ENCODE measurements around the gene TSPAN32.

The TSPAN32 gene

DNA sequence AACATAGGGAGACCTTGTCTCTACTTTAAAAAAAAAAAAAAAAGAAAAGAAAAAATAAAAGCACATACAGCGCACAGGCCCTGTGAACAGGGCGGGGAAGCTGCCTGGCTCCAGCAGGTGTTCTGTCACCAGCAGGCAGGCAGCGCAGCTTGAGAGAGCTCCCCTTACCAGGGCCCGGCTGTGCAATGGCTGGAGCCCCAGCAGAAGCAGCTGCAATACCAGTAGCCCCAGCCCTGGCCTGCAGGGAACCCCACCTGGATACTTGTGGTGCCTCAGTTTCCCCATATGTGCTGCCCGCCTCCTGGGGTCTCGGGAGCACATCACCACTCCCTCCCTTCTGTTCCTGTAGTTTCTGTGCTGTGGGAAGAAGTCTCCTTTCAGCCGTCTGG is 12.3 kb downstream of the TSPAN32 start:
- no peak for TF ChIP-seq NFIC (IDR thresholded peaks at IDR 0.05)
- no peak for TF ChIP-seq TEAD4 (IDR thresholded peaks at IDR 0.05)
- TF ChIP-seq CREB1 (IDR thresholded peaks at IDR 0.05; ENCODE audit: low read depth): no peak
- TF ChIP-seq EP300 (IDR thresholded peaks at IDR 0.05; ENCODE audit: borderline replicate concordance): no peak
- no peak for TF ChIP-seq TCF12 (IDR thresholded peaks at IDR 0.05; ENCODE audit: low read depth)
- no peak for TF ChIP-seq YY1 (IDR thresholded peaks at IDR 0.05; ENCODE audit: low read depth)
- TF ChIP-seq TAF1 (IDR thresholded peaks at IDR 0.05; ENCODE audit: low read depth): no peak
- no peak for TF ChIP-seq EGR1 (IDR thresholded peaks at IDR 0.05)
- TF ChIP-seq, protein P1, sequence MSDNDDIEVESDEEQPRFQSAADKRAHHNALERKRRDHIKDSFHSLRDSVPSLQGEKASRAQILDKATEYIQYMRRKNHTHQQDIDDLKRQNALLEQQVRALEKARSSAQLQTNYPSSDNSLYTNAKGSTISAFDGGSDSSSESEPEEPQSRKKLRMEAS (IDR thresholded peaks at IDR 0.05): no peak
- TF ChIP-seq, protein P2, sequence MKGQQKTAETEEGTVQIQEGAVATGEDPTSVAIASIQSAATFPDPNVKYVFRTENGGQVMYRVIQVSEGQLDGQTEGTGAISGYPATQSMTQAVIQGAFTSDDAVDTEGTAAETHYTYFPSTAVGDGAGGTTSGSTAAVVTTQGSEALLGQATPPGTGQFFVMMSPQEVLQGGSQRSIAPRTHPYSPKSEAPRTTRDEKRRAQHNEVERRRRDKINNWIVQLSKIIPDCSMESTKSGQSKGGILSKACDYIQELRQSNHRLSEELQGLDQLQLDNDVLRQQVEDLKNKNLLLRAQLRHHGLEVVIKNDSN (IDR thresholded peaks at IDR 0.05): no peak
- TF ChIP-seq CEBPB (IDR thresholded peaks at IDR 0.05): no peak
- TF ChIP-seq FOXM1 (IDR thresholded peaks at IDR 0.05; ENCODE audit: borderline replicate concordance, low read depth): no peak
- TF ChIP-seq, protein P3, sequence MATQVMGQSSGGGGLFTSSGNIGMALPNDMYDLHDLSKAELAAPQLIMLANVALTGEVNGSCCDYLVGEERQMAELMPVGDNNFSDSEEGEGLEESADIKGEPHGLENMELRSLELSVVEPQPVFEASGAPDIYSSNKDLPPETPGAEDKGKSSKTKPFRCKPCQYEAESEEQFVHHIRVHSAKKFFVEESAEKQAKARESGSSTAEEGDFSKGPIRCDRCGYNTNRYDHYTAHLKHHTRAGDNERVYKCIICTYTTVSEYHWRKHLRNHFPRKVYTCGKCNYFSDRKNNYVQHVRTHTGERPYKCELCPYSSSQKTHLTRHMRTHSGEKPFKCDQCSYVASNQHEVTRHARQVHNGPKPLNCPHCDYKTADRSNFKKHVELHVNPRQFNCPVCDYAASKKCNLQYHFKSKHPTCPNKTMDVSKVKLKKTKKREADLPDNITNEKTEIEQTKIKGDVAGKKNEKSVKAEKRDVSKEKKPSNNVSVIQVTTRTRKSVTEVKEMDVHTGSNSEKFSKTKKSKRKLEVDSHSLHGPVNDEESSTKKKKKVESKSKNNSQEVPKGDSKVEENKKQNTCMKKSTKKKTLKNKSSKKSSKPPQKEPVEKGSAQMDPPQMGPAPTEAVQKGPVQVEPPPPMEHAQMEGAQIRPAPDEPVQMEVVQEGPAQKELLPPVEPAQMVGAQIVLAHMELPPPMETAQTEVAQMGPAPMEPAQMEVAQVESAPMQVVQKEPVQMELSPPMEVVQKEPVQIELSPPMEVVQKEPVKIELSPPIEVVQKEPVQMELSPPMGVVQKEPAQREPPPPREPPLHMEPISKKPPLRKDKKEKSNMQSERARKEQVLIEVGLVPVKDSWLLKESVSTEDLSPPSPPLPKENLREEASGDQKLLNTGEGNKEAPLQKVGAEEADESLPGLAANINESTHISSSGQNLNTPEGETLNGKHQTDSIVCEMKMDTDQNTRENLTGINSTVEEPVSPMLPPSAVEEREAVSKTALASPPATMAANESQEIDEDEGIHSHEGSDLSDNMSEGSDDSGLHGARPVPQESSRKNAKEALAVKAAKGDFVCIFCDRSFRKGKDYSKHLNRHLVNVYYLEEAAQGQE (IDR thresholded peaks at IDR 0.05; ENCODE audit: low read depth): no peak

DNA sequence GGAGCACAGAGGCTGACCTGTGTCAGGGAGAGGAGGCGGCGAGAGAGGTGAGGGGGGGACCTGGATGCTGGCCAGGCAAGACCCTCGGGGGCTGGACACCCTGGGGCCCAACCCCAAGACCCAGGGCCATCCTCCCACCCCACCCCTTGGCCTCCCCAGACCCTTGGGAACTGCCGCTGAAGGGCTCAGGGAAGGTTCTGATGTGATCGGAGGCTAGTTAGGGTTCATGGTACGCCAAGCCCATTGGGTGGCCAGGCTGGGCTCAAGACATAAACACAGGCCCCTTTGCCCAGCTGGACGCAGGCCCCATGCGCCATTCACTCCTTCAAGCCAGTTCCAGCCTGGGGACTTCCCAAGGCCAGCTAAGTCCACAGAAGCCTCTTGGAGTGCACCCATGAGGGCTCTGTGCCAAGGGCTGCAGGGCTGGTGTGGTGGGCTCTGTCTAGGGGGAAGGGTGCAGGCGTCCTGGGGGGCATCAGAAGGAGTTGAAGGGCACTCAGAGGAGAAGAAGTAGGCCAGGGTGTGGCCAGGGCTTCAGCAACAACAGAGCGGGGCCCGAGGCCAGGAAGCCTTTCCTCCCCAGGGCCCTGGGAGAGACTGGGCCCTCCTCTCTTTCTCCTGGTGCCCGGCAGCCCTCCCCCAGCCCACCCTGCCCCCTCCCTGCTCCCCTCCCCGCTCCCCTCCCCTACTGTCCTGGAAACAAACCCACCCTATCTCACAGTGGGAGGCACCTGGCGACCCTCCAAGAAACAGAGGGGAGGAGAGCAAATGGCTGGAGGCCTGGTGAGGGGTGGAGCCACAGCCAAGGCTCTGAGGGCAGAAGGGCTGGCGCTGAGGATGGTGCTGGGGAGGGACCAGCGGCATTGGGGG is 12.9 kb downstream of the TSPAN32 start:
- TF ChIP-seq TAF1 (IDR thresholded peaks at IDR 0.05; ENCODE audit: low read depth): no peak
- no peak for TF ChIP-seq EGR1 (IDR thresholded peaks at IDR 0.05)
- TF ChIP-seq, protein P1 (IDR thresholded peaks at IDR 0.05): no peak
- no peak for TF ChIP-seq NFIC (IDR thresholded peaks at IDR 0.05)
- TF ChIP-seq, protein P2 (IDR thresholded peaks at IDR 0.05): no peak
- no peak for TF ChIP-seq CEBPB (IDR thresholded peaks at IDR 0.05)
- no peak for TF ChIP-seq RAD21 (IDR thresholded peaks at IDR 0.05; ENCODE audit: low read depth)
- TF ChIP-seq EP300 (IDR thresholded peaks at IDR 0.05; ENCODE audit: borderline replicate concordance): no peak
- TF ChIP-seq, protein P3 (IDR thresholded peaks at IDR 0.05; ENCODE audit: low read depth): no peak
- no peak for TF ChIP-seq ZBTB7A (IDR thresholded peaks at IDR 0.05; ENCODE audit: low read depth)
- TF ChIP-seq TCF12 (IDR thresholded peaks at IDR 0.05; ENCODE audit: low read depth): no peak
- no peak for TF ChIP-seq TEAD4 (IDR thresholded peaks at IDR 0.05)
- no peak for TF ChIP-seq CREB1 (IDR thresholded peaks at IDR 0.05; ENCODE audit: low read depth)
- TF ChIP-seq YY1 (IDR thresholded peaks at IDR 0.05; ENCODE audit: low read depth): no peak
- TF ChIP-seq FOXM1 (IDR thresholded peaks at IDR 0.05; ENCODE audit: borderline replicate concordance, low read depth): no peak

DNA sequence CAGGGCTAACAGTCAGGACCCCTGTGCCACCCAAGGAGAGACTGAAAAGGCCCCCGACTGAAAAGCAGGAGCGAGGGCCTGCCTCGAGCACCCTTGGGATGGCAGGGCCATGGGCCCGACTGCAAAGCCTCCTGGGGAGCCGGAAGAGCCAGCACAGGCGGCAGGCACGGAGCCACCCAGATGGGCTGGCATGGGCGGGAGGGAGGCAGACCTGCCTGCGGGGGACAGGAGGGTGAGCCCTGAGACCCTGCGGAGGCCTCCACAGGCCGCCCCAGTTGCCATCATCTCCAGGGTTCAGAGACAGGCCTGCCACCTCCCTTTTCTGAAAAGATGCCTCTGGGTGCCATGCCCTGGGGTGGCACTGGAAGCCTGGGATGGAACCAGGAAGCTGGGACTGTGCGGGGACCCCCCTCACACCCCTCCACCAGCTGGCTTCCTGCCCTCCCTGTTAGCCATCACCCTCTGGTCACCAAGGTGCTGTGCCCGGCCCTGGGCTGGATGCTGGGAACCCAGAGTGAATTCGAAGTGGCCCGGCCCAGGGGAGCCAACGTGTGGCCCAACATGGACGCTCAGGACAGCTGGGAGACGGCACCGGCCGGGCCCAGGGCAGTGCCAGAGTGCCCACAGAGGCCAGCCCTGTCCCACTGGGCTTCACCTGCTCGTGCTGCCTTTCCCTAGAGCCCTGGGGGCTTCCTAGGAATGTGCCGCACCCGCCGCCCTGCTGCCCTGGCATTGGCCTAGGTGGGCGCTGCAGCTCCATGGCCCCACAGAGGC is 13.8 kb downstream of the TSPAN32 start:
- TF ChIP-seq, protein P1 (IDR thresholded peaks at IDR 0.05): no peak
- TF ChIP-seq EP300 (IDR thresholded peaks at IDR 0.05; ENCODE audit: borderline replicate concordance) (no peak), NFIC (IDR thresholded peaks at IDR 0.05) (no peak), CEBPB (IDR thresholded peaks at IDR 0.05) (no peak), YY1 (IDR thresholded peaks at IDR 0.05; ENCODE audit: low read depth) (no peak), TAF1 (IDR thresholded peaks at IDR 0.05; ENCODE audit: low read depth) (no peak), FOXM1 (IDR thresholded peaks at IDR 0.05; ENCODE audit: borderline replicate concordance, low read depth) (no peak), TCF12 (IDR thresholded peaks at IDR 0.05; ENCODE audit: low read depth) (no peak), EGR1 (IDR thresholded peaks at IDR 0.05) (no peak), TEAD4 (IDR thresholded peaks at IDR 0.05) (no peak), RAD21 (IDR thresholded peaks at IDR 0.05; ENCODE audit: low read depth) (no peak)
- TF ChIP-seq, protein P3 (IDR thresholded peaks at IDR 0.05; ENCODE audit: low read depth): no peak
- TF ChIP-seq, protein P2 (IDR thresholded peaks at IDR 0.05): no peak

Data from Ishikawa (cell line).